GM23338 (cell line): Measurements from ENCODE around the gene OOEP.

Experiments used
- CTCF ChIP-seq, 2 experiments: fragments of 200-600 bp in 1 of 2; sonication (generic) in 1 of 2; conservative IDR thresholded peaks; 2 replicates each; pipeline versions ENCODE4 v1.5.1 to v1.6.1; 2016 to 2017; ENCODE audit warnings: antibody characterized with exemption in 2 of 2, low read depth in 2 of 2, mild to moderate bottlenecking in 2 of 2, moderate library complexity in 1 of 2
- ETS1 ChIP-seq: IDR thresholded peaks from 2 replicates; pipeline ENCODE4 v1.6.1; 2016; ENCODE audit warnings: antibody characterized with exemption
- EZH2 ChIP-seq: fragments of 200-600 bp; sonication (generic); IDR thresholded peaks from one replicate; pipeline ENCODE4 v1.8.0; 2017; ENCODE audit warnings: antibody characterized with exemption, mild to moderate bottlenecking, low read depth; ENCODE audit not compliant: unreplicated experiment
- EZH2phosphoT487 ChIP-seq: fragments of 200-600 bp; sonication (generic); IDR thresholded peaks from one replicate; pipeline ENCODE4 v1.8.1; 2018; ENCODE audit warnings: antibody characterized with exemption; ENCODE audit not compliant: unreplicated experiment
- POLR2AphosphoS5 ChIP-seq: IDR thresholded peaks from 2 replicates; pipeline ENCODE4 v1.6.1; 2016; ENCODE audit warnings: antibody characterized with exemption, low read depth
- REST ChIP-seq: IDR thresholded peaks from one replicate; pipeline ENCODE4 v1.6.1; 2018; ENCODE audit warnings: antibody characterized with exemption; ENCODE audit not compliant: unreplicated experiment
- ZNF331 ChIP-seq: fragments of 250-450 bp; sonication (Bioruptor Pico); IDR thresholded peaks from 2 replicates; pipeline ENCODE4 v1.5.0; 2020; ENCODE audit warnings: low read depth, mild to moderate bottlenecking, moderate library complexity

GRCh38 chr6:73371984-73372383, 2.3 kb upstream of the OOEP start:
- TF ChIP-seq REST (no peak), CTCF (conservative IDR thresholded peaks at IDR 0.05; ENCODE audit: low read depth in 2 of 2) (no peak), ZNF331 (CRISPR knock-in tag) (no peak), POLR2AphosphoS5 (no peak), EZH2 (no peak), EZH2phosphoT487 (no peak), ETS1 (no peak)
